GM18507 (cell line): ENCODE results near the gene GABRD.
"Not testable (repeated sequence)": the region's sequence is repeated elsewhere in the genome, so short reads cannot be mapped to it uniquely, and the experiment has no call there.

Source experiments
- DNase-seq: peaks from one replicate; pipeline ENCODE4 v3.0.0; 2011; ENCODE audit warnings: low read depth; ENCODE audit not compliant: insufficient read length; ENCODE audit errors: extremely low spot score
- FAIRE-seq: peaks from 2 replicates; lab custom pipeline; 2011; peaks lifted over from hg19 to GRCh38; lab: Jason Lieb, UNC

Gene GABRD, protein sequence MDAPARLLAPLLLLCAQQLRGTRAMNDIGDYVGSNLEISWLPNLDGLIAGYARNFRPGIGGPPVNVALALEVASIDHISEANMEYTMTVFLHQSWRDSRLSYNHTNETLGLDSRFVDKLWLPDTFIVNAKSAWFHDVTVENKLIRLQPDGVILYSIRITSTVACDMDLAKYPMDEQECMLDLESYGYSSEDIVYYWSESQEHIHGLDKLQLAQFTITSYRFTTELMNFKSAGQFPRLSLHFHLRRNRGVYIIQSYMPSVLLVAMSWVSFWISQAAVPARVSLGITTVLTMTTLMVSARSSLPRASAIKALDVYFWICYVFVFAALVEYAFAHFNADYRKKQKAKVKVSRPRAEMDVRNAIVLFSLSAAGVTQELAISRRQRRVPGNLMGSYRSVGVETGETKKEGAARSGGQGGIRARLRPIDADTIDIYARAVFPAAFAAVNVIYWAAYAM

DNA sequence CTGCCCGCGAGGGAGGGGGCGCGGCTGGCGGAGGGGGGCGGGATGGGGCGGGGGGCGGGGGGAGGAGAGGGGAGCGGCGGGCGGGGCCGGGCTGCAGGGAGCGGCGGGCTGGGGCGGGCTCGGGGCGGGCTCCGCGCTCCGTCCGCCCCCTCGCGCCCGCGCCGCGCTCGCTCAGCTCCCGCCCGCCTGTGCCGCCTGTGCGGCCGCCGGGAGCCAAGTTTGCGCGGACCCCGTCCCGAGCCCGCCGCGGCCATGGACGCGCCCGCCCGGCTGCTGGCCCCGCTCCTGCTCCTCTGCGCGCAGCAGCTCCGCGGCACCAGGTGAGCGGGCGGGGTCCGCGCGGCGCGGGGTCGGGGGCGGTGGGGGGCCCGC is at the start of gene GABRD:
Gene GABRD, plus strand, starts transcription at position 174 of the 372 bp plus-strand sequence. Its CDS starts 79 bp downstream, at position 253.
- DNase-seq: no peak

GRCh38 chr1:1969505-1969900 is 49.6 kb upstream of the GABRD start:
- FAIRE-seq (no peak), DNase-seq (no peak)

More for the DNA sequence above, at the start of gene GABRD:
- FAIRE-seq: no peak

GRCh38 chr1:1969953-1970716 is 49.0 kb upstream of the GABRD start:
- no peak for FAIRE-seq
- no peak for DNase-seq

GRCh38 chr1:1971017-1971416 is 48.1 kb upstream of the GABRD start:
- no peak for FAIRE-seq

GRCh38 chr1:1971688-1972087 is 47.5 kb upstream of the GABRD start:
- FAIRE-seq (no peak), DNase-seq (no peak)

More at GRCh38 chr1:1971017-1971416, 48.1 kb upstream of the GABRD start:
- no peak for DNase-seq

GRCh38 chr1:1972976-1973715 is 46.0 kb upstream of the GABRD start:
- FAIRE-seq (no peak), DNase-seq (no peak)

DNA sequence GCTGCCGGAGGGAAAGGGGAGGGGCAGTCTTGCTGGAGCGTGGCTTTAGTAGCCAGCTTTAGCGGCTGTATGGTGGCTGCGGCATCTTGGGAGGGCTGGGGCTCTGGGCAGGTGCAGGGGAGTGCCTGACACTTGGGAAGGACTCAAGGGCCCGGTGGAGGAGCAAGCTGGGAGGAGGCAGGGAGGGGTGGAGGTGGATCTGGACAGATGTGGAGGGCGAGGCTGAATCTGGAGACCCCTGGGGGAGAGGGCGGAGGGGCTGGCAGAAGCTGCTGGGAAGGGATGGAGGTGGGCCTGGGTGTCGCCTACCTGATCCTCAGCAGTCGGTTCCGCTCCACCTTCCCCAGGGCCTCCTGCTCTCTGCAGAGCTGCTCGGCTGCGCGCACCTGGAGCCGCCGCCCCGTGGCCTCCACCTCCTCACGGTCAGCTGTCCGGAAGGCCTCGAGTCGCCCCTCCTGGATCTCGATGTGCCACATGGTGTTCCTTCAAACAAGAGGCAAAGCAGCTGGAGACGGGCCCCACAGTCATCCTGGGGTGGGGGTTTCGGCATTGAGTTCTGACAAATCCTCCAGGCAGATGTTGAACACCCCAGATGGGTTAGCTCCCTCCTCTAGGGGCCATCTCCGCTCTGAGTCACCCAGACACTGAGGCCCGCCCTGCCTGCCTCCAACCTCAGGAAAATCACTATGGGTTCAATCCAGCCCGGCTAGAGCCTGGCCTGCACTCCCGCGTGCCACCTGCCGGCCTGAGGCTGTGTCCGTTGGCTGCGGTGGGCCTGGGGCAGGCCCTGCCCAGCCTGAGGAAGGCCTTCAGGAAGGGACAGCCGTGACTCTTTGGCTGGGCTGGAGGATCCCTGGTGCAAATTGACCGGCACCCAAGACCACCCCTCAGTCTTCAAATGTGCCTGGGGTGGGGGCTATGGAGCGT is 45.2 kb upstream of the GABRD start:
- FAIRE-seq: no peak

DNA sequence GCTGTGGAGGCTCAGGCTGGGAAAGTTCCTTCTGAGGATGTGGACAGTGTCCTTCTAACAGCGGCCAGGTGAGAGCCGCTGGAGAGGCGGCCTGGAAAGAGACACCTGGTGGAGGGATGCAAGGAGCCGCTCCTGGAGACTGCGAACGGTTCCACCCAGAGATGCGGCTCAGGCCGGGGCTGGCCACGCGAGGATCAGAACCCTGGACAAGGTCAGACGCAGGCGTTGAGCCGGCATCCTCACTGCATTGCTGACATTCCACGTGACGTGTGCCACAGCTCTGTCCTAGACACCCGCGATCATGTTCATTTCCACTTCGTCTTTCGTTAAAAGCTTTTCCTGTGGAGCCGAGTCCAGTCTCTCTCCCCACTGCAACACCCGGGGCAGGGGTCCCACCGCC is 44.3 kb upstream of the GABRD start:
- FAIRE-seq (no peak), DNase-seq (no peak)

More for the DNA sequence above, 45.2 kb upstream of the GABRD start:
- no peak for DNase-seq

DNA sequence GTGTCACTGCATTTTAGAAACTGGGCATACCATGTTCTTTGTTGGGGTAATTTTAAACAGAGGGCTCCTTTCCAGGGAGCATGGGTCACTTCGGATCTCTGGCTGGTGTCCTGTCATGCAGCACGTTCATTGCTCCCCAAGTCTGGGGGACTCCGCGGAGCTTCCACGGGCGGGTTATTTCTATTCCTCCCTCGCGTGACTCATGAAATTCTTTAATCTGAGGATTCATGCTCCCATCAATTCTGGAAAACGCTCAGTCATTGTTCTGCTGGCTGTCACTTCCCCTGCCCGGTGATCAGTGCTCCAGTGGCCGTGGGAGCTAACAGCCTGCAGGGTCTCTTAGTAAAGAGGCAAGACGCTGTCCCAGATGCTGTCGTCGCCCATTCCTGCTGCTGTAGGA is 43.6 kb upstream of the GABRD start:
- DNase-seq (no peak), FAIRE-seq (no peak)

- FAIRE-seq (no peak), DNase-seq (no peak)
These were observed 43.1 kb upstream of the GABRD start for GRCh38 chr1:1976031-1976430.

GRCh38 chr1:1978108-1978507 is 41.0 kb upstream of the GABRD start:
- DNase-seq (no peak), FAIRE-seq (no peak)

- DNase-seq, FAIRE-seq: not testable (repeated sequence)
These were observed 40.3 kb upstream of the GABRD start for GRCh38 chr1:1978690-1979481.

GRCh38 chr1:1979482-1980165 is 39.5 kb upstream of the GABRD start:
- FAIRE-seq (no peak), DNase-seq (no peak)

DNA sequence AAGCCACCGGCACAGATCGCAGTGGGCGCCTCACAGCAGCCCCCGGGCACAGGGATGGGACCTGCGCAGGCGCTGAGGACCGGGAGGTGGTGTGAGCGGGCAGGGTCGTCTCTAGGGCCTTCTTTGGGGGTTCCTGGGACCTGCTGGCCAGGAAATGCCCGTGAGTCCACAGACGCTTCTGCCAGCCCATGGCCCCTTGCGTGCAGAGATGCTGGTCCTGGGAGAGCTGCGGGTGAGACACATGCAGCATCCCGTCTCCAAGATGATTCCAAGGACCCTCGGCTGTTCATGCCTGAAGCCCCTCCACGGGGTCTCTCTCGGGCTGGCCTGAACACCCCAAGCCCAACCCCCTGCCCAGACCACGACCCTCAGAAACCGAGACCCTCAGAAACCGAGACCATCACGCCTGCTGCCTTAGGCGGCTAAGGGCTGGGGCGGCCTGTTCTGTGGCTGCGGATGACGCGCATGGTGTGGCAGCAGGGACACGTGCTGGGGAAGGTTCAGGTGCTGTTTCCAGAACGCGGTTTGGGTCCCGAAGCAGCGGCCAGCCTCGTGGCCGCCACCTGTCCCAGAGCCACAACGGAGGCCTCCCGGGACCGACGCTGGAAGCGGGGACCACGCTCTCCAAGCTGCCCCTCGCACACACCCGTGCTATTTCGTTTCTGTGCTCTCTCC is 38.5 kb upstream of the GABRD start:
- DNase-seq (no peak), FAIRE-seq (no peak)

GRCh38 chr1:1981142-1981500 is 38.0 kb upstream of the GABRD start:
- no peak for FAIRE-seq
- no peak for DNase-seq

DNA sequence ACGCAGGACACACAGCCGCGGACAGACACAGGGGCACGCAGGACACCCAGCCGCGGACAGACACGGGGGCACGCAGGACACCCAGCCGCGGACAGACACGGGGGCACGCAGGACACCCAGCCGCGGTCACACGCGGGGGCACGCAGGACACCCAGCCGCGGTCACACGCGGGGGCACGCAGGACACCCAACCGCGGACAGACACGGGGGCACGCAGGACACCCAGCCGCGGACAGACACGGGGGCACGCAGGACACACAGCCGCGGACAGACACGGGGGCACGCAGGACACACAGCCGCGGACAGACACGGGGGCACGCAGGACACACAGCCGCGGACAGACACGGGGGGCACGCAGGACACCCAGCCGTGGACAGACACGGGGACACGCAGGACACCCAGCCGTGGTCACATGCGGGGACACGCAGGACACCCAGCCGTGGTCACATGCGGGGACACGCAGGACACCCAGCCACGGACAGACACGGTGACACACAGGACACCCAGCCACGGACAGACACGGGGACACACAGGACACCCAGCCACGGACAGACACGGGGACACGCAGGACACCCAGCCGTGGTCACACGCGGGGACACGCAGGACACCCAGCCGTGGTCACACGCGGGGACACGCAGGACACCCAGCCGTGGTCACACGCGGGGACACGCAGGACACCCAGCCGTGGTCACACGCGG is 37.4 kb upstream of the GABRD start:
- not testable (repeated sequence) for DNase-seq, FAIRE-seq
